ENCODE results near the gene RHOD. TPM values are rescaled to one million over a fixed set of nuclear protein-coding genes. Genes with fewer than 3 reads are reported as not detected.

RHOD gene
- total and polyA plus RNA-seq, 2 experiments from 2014 or later, result 43.3 to 77.6 TPM

DNA sequence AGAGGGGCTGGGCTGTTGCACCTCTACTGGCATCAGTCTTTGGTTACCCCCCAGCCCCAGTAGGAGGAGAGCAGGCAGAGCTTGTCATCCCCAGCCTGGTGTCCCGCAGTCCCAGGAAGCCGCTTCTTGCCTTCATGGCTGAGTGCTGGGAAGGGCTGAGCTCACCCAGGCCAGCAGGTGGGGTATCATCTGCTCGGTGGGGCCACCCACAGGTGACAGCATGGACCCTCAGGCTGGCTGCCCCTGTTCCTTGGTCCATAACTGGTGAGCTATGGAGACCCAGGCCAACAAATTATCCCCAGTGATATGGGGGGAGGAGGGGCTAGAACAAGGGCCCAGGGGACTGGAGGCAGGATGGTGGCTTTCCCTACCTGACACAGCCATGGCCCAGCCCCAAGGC is 6.5 kb upstream of the RHOD start:
- DNase-seq (ENCODE audit: low spot score), result no peak

DNA sequence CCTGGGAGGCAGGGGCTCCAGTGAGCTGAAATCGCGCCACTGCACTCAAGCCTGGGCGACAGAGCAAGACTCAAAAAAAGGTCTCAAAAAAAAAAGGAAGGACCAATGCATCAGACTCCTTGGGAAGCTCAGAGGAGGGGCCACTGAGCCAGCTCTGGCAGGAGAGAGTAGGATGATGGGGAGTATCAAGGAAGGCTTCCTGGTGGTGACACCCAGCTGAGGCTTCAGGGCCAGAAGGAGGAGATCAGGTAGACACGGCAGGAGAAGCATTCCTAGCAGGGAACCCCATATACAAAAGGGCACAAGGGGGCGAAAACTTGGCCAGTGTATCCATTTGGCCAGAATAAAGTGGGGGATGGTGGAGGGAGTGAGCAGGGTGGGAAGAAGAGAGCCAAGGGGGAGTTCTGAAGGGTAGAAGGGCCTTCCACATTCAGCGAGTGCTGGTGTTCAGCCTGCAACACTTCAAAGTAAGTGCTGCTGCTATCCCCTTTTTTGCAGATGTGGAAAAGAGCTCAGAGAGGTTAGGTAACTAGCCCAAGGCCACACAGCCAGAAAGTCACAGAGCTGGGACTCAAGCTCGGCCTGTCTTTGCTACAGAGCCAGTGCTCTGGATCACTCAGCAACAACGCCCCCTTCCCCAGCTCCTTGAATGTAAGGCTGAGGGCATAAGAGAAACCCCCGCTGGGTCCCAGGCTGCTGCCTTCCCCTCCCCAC is 5.3 kb upstream of the RHOD start:
- Histone ChIP-seq H3K4me1 (ENCODE audit: insufficient read depth) (peaks cover 20% of the 10 kb centered on the region), H3K4me2 (no peak overlapping the region), H4K20me1 (ENCODE audit: insufficient read depth, poor library complexity, severe bottlenecking) (no peaks in the 10 kb centered on the region), H3K9me3 (ENCODE audit: low read depth) (no peaks in the 10 kb centered on the region), H2AFZ (no peak overlapping the region), H3K36me3 (replicated peaks; ENCODE audit: insufficient read depth, low read depth) (no peaks in the 10 kb centered on the region), H3K79me2 (peaks cover 1% of the 10 kb centered on the region), H3K27ac (no peak overlapping the region), H3K4me3 (no peak overlapping the region), H3K27me3 (no peaks in the 10 kb centered on the region), H3K9me2 (replicated peaks; ENCODE audit: insufficient read depth) (no peaks in the 10 kb centered on the region)
- TF ChIP-seq EZH2phosphoT487 (IDR thresholded peaks at IDR 0.05; ENCODE audit: low read depth, severe bottlenecking, unreplicated experiment) (no peak), EZH2 (IDR thresholded peaks at IDR 0.05; ENCODE audit: borderline replicate concordance) (no peak)
- TF ChIP-seq, protein P1, sequence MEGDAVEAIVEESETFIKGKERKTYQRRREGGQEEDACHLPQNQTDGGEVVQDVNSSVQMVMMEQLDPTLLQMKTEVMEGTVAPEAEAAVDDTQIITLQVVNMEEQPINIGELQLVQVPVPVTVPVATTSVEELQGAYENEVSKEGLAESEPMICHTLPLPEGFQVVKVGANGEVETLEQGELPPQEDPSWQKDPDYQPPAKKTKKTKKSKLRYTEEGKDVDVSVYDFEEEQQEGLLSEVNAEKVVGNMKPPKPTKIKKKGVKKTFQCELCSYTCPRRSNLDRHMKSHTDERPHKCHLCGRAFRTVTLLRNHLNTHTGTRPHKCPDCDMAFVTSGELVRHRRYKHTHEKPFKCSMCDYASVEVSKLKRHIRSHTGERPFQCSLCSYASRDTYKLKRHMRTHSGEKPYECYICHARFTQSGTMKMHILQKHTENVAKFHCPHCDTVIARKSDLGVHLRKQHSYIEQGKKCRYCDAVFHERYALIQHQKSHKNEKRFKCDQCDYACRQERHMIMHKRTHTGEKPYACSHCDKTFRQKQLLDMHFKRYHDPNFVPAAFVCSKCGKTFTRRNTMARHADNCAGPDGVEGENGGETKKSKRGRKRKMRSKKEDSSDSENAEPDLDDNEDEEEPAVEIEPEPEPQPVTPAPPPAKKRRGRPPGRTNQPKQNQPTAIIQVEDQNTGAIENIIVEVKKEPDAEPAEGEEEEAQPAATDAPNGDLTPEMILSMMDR (IDR thresholded peaks at IDR 0.05; ENCODE audit: poor library complexity), result no peak
- WGBS (ENCODE audit: low lambda C conversion rate, missing lambda C conversion rate), result 86% methylated on average over 9 of the region's 9 CpGs
- DNase-seq (ENCODE audit: low spot score), result no peak

More for the DNA sequence above, 6.5 kb upstream of the RHOD start:
- Histone ChIP-seq H3K27ac (no peak overlapping the region), H3K9me2 (replicated peaks; ENCODE audit: insufficient read depth) (no peaks in the 10 kb centered on the region), H3K9me3 (ENCODE audit: low read depth) (no peaks in the 10 kb centered on the region), H3K4me1 (ENCODE audit: insufficient read depth) (peaks cover 9% of the 10 kb centered on the region), H3K79me2 (no peaks in the 10 kb centered on the region), H3K4me2 (no peak overlapping the region), H3K27me3 (no peaks in the 10 kb centered on the region), H3K4me3 (no peak overlapping the region), H4K20me1 (ENCODE audit: insufficient read depth, poor library complexity, severe bottlenecking) (no peaks in the 10 kb centered on the region), H3K36me3 (replicated peaks; ENCODE audit: insufficient read depth, low read depth) (no peaks in the 10 kb centered on the region), H2AFZ (no peak overlapping the region)
- 85% methylated on average over 3 of the region's 3 CpGs for WGBS (ENCODE audit: low lambda C conversion rate, missing lambda C conversion rate)
- TF ChIP-seq EZH2phosphoT487 (IDR thresholded peaks at IDR 0.05; ENCODE audit: low read depth, severe bottlenecking, unreplicated experiment), result no peak
- TF ChIP-seq EZH2 (IDR thresholded peaks at IDR 0.05; ENCODE audit: borderline replicate concordance), result no peak
- TF ChIP-seq, protein P1 (IDR thresholded peaks at IDR 0.05; ENCODE audit: poor library complexity), result no peak

DNA sequence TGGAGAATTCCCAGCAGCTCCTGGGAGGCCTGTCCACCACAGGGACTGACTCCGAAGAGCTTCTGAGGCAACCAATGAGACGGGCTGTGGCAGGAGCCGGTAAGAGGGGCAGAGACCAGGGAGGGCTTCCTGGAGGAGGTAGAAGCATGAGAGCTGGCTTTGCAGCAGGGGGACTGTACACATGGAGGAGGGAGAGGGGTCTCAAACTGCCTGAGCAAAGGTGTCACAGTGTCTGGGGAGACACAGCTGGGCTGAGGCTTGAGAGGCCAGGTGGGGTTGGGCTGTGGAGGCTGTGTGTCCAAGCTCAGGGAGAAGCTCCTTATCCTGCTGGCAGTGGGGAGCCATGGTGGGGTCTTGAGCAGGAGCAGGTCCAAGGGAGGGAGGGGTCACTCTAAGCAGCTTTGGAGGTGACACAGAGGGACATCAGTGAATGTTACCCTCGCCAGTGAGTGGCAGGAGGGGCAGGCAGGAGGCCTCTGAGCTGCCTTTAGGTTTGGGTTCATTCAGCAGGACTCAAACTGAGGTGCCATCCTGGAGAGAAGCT is 4.6 kb upstream of the RHOD start:
- Histone ChIP-seq H2AFZ (no peak overlapping the region), H3K36me3 (replicated peaks; ENCODE audit: insufficient read depth, low read depth) (no peaks in the 10 kb centered on the region), H3K4me1 (ENCODE audit: insufficient read depth) (peaks cover 24% of the 10 kb centered on the region), H3K27ac (no peak overlapping the region), H4K20me1 (ENCODE audit: insufficient read depth, poor library complexity, severe bottlenecking) (no peaks in the 10 kb centered on the region), H3K79me2 (peaks cover 2% of the 10 kb centered on the region), H3K4me3 (no peak overlapping the region), H3K4me2 (no peak overlapping the region), H3K9me2 (replicated peaks; ENCODE audit: insufficient read depth) (no peaks in the 10 kb centered on the region), H3K27me3 (no peaks in the 10 kb centered on the region), H3K9me3 (ENCODE audit: low read depth) (no peaks in the 10 kb centered on the region)
- TF ChIP-seq EZH2 (IDR thresholded peaks at IDR 0.05; ENCODE audit: borderline replicate concordance) (no peak), EZH2phosphoT487 (IDR thresholded peaks at IDR 0.05; ENCODE audit: low read depth, severe bottlenecking, unreplicated experiment) (no peak)
- TF ChIP-seq, protein P1 (IDR thresholded peaks at IDR 0.05; ENCODE audit: poor library complexity), result no peak
- no peak for DNase-seq (ENCODE audit: low spot score)
- WGBS (ENCODE audit: low lambda C conversion rate, missing lambda C conversion rate), result 96% methylated on average over 4 of the region's 4 CpGs

Measured in hepatocyte (in vitro differentiated cells).